Hematopoietic multipotent progenitor cell treated with erythropoietin and hydrocortisone succinate and interleukin-3 and kit ligand, for 4 days (in vitro differentiated cells): ENCODE data around the gene RAB15.
"Not testable (repeated sequence)": the region's sequence is repeated elsewhere in the genome, so short reads cannot be mapped to it uniquely, and the experiment has no call there.

Experiments used
- DNase-seq: peaks from one replicate; pipeline ENCODE4 v3.0.0-alpha.2; 2015

Gene RAB15

DNA sequence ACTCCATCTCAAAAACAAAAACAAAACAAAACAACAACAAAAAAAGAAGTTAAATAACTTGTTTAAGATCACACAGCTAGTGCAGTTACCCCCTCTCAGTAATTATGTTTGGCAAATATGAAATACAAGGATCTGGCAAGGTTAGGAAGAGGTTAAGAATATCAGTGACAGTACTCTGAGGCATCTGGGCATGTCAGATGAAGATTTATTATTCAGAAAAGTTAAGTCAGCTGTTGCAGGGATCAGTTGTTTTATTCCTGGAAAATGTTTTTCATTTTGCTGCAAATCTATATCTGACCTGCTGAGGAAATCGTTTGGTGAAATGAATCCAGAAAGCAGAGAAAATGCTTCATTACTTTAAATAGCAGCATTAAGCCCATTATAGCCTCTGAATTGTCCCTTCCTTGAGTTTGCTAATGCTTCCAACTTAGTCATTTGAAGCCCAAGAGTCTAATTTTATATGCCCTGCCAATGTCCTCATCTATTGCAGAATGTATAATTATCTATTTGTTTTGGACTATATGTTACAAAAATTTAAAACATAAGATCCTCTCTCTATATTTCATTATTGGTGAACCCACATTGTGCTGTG lies 37.7 kb downstream of the RAB15 start:
- no peak for DNase-seq

DNA sequence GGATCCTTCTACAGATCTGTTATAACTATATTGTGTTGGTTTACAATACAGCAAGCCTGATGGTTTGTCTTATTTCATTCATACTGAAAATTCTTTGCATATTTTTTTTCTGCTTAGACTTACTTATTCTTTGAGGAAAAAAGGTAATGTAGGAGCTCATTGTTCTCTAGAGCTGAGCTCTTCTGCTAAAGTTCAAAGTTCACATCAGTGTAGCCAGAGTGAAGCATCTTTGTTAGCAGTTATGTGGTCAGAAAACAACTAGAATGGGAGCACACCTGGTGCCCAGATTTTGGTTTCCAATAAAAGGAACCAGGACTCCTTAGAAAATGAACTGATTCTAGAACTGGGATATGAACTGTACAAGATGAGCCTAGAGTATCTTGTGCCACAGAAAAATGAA lies 39.9 kb downstream of the RAB15 start:
- DNase-seq: no peak

DNA sequence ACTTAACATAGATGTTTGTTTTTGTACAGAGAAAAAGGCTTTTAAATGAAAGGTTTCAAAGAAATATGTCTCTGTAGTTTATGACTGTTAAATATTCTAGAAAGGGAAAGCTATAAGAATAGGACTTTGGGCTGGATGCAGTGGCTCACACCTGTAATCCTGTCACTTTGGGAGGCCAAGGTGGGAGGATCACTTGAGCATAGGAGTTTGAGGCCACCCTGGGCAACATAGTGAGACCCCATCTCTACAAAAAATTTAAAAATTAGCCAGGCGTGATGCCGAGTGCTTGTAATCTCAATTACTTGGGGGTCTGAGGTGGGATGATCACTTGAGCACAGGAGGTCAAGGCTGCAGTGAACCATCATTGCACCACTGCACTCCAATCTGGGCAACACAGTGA lies 41.0 kb downstream of the RAB15 start:
- DNase-seq: no peak

DNA sequence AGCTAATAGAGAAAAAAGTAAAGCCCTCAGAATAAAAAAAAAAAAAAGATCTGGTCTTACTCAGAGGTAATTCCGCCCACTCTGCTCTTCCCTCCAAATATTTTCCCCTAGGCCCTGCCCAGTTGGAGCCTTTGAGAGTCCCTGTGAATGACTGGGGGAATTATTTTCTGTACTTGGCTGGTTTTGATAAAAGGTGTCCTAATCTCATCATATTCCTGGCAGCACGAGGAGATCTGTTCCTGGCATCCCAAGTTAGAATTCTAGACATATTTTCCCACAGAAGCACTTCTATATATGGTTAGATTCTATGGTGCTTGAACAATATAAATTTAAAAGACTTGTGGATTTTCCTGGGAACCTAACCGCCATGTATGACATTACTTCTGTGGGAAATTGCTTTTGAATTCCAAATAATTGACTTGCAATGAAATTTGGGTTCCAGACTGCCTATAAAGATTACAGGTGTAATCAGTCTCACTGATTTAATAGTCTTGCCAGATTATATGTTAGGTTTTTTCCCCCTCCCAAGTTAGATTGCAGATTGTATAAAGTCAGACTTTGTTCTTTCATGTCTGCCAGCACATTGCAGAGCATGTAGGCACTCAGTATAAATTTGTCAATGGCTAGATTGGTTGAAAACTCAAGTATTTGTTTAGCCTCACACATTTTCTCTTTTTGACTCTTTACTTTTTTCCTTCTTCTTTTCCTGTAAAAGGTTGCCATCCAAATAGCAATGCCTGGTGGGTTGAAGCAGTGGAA lies 41.9 kb downstream of the RAB15 start:
- no peak for DNase-seq

DNA sequence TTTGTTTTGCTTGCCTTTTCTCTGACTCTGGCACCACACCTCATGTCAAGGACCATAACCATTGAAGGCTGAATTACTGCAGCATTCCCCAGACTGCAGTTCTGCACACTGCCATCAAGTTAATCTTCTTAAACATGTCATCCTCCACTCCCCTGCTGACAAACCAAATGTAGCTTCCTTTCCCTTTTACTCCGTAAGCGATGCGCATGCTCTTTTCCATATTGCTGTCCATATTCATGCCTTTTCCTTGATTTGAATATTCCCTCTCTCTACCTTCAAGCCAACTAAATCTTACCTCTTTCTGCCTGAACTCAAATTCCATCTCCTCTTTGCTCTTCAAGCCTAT lies 43.1 kb downstream of the RAB15 start:
- no peak for DNase-seq

DNA sequence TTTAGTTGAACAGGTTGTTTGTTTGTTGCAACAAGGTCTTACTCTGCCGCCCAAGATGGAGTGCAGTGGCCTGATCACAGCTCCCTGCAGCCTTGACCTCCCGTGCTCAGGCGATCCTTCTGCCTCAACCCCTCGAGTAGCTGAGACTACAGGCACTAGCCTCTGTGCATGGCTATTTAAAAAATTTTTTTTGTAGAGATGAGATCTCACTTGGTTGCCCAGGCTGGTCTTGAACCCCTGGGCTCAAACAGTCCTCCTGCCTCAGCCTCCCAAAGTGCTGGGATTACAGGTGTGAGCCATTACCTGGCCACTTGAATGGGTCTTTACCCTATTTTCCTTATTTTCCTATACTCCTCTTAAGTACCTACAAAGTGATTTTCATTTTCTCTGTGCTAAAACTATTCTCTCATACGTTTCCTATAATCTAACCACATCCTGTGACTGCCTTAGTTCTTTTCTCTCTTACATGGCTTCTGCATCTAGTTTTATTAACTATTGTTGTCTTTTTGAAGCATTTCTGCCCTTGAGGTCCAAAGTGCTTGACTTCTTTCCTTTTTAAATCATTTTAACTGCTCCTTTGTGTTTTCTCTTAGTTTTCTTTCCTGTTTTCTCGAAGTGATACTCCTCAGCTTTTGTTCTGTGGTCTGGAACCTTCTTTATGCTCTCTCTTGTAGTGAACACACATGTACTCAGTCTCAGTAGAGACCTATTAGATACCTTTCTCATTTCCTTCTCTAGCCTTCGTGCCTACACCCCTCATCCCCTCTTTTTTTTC lies 43.7 kb downstream of the RAB15 start:
- DNase-seq: no peak

DNA sequence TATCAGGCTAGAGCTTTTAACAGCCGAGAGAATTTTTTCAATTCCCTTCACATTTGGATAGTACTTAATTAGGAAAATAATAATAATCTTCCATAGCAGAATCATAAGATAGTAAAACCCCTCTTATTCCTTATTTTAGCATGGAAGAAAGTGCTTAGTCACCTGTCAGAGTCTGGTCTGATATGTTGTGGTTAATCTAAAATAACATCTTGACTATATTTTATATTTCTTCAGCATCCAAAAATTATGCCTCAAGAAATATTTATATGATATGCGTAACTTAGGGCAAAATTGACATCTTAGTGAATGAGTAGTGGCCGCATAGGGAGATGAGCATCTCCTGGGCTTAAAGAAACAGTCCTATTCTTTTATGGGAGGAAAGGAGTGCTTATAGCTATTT lies 45.1 kb downstream of the RAB15 start:
- DNase-seq: no peak

DNA sequence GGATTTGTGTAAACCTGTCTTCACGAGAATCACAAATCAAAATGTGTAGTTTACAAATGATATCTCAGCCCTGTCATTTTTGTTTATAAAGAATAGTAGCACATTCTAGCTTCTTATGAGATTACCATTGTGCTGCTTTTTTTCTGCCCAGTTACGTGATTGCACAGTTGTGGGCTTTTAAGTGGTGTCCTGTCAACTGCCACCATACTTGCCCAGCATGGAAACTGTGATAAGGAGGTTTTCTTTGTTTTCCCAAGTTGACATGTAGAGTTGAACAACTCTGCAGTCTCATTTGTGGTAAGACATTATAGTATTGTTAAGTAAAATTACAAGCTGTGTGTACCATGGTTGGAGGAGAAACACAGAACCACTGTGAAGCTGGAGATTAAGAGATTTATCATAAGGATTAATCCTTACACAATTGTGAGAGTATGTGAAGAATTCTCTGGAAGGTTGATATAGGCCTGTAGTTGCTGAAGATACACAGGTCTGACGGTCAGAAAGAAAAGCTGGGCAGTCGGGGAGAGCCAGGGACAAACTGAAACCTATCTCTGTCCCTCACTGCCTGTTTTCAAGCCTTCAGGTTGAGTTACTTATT lies 45.6 kb downstream of the RAB15 start:
- peak; percentile 66 for DNase-seq

DNA sequence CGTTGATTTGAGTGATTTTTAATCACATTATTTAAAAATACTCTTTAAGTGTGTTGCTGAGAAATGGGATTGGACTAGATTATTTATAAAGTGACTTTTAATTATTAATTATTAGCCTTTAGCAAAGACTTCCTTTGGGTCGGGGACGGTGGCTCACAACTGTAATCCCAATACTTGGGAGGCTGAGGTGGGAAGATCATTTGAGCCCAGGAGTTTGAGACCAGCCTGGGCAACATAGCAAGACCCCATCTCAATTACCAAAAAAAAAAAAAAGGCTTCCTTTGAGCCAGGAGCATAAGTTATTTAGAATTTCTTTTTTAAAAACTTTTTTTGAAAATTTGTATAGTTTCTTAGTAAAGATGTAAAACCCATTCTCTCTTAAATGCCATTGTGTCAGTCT lies 49.1 kb downstream of the RAB15 start:
- no peak for DNase-seq

DNA sequence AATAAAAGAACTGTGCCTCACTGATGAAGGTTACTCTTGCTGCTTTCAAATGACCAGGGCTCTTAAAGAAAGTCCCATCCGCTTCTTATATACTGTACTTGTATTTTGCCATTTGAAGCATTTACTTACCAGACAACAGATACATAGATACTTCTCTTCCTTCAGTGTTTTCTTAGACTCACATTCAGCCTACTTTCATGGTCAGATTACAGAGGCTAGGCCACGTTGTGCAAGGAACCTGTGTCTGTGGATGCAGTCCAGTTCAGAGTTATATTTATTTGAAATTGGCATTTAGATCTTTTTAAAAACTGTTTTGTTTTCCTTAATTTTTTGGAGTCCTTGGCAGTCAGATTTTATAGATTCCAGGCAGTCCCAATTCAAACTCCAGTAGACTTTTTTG lies 51.7 kb downstream of the RAB15 start:
- no peak for DNase-seq

DNA sequence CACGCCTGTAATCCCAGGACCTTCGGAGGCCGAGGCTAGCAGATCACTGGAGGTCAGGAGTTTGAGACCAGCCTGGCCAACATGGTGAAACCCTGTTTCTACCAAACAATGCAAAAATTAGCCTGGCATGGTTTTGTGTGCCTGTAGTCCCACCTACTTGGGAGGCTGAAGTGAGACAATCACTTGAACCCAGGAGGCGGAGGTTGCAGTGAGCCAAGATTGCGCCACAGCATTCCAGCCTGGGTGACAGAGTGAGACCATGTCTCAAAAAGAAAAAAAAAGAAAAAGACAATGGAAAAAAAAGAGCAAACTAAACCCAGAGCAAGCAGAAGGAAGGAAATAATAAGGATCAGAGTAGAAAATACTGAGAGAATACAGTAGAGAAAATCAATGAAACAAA lies 52.5 kb downstream of the RAB15 start:
- DNase-seq: no peak

DNA sequence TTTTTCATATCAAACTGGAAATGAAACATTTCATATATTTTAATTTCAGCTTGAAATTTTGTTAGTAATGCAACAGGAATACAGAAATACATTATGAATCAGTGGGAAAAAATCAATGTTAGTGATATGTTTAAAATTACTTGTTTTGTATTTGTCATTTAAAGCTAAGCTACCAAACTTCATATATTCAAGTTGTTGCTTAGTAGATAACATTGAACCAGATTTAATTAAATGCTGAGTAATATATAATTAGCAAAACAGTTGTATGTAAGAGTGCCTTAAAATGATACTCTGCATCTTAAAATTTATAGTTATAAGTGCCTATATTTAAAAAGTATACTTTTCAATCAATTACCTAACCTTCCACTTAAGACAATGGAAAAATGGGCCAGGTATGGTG lies 52.9 kb downstream of the RAB15 start:
- DNase-seq: no peak

DNA sequence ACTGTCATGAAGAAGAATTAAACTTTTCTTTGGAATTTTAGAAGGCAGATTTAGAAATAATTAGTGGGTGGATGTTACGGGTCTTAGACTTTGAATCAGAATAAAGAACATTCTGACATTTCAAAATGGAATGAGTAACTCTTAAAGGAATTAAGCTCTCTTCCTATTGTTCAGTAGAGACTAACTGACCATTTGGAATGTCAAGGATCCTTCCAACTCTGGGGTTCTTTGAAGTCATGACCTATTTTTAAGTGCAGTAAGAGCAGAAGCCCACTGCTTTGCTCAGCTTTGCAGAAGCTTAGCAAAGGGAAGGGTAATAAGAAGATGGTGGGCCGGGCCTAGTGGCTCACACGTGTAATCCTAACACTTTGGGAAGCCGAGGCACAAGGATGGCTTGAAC lies 53.9 kb downstream of the RAB15 start:
- DNase-seq: no peak

DNA sequence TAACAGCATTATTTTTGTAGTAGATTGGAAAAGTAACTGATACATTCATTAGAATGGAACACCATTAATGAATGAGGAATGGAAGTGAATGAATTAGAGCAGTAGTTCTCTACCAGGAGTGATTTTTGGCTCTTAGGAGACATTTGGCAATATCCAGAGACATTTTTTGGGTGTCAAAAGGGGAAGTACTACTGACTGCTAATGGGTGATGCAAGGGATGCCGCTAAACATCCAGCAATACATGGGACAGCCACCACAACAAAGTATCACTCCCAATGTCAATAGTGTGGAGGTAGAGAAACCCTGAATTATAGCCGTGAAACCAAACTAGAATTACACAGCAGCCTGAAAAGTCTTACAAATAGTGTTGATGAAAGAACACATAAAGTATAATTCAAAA lies 56.3 kb downstream of the RAB15 start:
- peak; percentile 65 for DNase-seq

DNA sequence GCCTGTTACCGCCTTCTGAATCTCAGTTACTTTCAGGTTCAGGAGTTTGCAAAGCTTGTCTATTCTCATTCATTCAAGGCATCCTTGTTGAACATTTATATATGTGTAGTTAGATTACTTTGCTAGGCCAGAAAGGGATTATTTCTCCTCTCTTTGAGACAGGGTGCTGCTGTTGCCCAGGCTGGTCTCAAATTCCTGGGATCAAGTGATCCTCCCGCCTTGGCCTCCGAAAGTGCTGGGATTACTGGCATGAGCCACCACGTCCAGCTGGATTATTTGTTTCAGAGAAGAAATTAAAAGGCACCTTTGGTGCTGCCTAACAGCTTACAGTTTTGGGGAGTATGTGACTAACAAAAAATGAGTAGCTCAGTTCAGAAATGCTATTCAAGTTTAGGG lies 57.1 kb downstream of the RAB15 start:
- no peak for DNase-seq

DNA sequence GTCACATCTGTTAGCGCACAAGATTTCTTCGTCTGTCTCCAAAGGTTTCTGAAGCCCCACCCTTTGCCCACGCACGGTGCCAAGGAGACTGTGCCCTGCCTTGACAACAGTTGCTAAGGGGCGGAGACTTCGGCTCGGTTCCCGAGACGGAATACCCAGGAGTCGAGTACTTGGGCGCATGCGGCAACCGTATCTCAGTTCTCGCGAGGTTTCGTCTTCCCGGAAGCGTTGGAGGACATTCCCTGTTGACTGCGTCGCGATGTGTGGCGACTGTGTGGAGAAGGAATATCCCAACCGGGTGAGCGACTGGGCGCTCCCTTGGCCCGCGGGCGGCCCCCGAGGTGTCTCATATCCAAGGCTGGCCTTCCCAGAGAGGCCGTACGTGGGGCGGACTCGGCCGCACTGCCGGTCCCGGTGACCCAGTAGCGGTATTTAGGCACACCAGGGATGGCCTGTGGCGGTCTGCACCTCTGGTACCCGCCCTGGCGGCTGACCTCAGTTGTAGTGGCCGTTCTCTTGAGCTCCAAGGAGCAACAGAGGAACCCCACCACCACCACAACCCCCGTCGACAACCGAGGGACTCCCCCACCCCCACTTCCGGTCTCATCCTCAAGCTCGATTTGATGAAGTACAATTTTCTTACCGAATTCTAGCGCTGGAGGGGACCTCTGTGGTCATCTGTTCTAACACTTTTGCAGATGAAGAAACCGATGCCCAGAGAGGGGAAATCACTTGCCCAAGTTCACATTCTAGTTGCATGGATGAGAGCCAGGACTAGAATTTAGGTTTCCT lies 57.7 kb downstream of the RAB15 start, which contains the start of gene CHURC1:
CHURC1 (plus strand) TSS at position 219 of the 792 bp plus-strand sequence; CDS start at position 260, 41 bp downstream.
- peak; percentile 99 for DNase-seq

DNA sequence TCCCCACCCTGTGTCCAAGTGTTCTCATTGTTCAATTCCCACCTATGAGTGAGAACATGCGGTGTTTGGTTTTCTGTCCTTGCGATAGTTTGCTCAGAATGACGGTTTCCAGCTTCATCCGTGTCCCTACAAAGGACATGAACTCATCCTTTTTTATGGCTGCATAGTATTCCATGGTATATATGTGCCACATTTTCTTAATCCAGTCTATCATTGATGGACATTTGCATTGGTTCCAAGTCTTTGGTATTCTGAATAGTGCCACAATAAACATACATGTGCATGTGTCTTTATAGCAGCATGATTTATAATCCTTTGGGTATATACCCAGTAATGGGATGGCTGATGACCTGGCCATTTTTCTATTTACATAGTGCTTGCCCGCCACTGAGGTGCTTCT lies 58.7 kb downstream of the RAB15 start:
- not testable (repeated sequence) for DNase-seq

DNA sequence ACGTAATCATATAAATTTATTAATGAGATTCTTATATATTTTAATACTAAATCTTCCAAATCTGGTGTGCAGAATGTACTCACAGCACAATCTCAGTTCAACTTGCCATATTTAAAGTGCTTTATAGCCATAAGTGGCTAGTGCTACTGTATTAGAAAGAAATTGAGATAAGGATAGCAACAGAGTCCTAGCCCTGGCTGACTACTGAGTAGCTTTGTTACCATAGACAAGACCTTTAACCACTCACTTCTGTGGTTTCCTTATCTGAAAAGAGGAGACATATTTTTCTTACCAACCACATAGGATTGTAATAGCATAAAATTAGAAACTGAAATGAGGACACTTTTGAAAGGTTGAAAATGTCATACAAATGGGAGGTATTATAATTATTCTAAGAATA lies 59.9 kb downstream of the RAB15 start:
- DNase-seq: peak; percentile 91

DNA sequence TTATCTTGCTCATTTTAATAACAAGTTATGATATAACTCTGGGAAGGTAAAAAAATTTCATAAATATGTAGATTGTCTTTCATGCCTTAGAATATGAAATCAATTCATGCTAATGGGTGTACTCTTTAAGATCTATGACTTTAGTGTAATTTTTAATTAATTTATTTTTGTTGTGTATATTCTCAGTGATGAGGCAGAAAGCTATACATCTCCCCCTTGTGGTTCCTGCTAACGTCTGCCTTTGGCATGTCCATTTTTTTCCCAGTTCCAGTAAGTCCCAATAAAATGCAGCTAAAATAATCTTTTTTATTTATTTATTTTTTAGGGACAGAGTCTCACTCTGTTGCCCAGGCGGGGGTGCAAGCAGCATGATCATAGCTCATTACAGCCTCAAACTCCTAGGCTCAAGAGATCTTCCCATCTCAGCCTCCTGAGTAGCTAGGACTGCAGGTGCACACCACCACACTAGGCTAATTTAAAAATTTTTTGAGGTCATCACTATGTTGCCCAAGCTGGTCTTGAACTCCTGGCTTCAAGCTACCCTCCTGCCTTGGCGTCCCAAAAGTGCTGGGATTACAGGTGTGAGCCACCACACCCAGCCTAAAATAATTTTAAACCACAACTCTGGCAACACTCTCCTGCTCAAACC lies 61.2 kb downstream of the RAB15 start:
- DNase-seq: peak; percentile 60

DNA sequence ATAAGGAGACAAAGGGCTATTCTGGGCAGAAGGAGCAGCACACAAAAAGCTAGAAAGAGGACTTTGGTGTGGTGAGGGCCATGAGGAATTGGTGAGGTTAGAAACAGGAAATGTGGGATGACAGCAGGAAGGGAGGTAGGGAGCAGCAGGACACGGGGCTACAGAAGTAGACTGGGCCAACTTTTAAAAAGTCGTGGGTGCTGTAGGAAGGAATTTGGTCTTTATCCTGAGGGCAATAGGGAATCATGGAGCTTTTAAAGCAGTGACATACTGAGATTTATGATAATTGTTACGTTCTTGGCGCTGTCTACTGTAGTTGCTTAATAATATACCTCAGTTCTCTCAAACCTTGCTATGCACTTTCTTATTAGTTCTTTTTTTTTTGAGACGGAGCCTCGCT lies 66.1 kb downstream of the RAB15 start:
- DNase-seq: no peak

DNA sequence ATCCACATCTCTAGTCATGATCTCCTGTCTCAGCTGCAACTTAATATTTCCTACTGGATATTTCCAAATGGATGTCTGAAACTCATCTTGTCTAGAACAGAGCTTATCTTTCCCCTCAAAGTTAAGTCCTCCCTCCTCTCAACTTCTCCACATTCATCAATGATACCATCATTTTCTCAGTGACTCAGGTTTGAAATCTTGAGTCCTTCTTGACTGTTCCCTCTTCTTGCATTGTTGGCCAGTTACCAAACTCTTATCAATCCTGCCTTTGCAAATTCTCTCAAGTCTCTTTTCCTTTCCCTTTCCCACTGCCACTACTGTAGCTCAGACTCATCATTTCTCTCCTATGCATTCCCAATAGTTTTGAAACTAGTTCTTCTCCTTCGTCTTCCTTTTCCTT lies 72.2 kb downstream of the RAB15 start:
- peak; percentile 25 for DNase-seq
